Esophagus muscularis mucosa (tissue), 4 donors: ENCODE measurements around the gene PDE4DIP. TPM values are rescaled to one million over a fixed set of nuclear protein-coding genes. Genes with fewer than 3 reads are reported as not detected.
"Not testable (repeated sequence)": the region's sequence is repeated elsewhere in the genome, so short reads cannot be mapped to it uniquely, and the experiment has no call there.

Source experiments
- DNase-seq: peaks from one replicate; pipeline ENCODE4 v3.0.0-alpha.2; 2017; ENCODE audit errors: extremely low spot score
- H3K27ac ChIP-seq, 4 donors: fragments of 200-600 bp; sonication (generic); replicated peaks in 1 of 4; 1 replicate in 3 of 4; 2 replicates in 1 of 4; pipeline ENCODE4 v1.5.1; 2016 to 2019; ENCODE audit warnings: mild to moderate bottlenecking in 1 of 4
- H3K27me3 ChIP-seq, 4 donors: fragments of 200-600 bp; sonication (generic); one replicate each; pipeline versions ENCODE4 v1.5.1 to v1.6.0; 2016 to 2019
- H3K36me3 ChIP-seq, 4 donors: fragments of 200-600 bp; sonication (generic); one replicate each; pipeline ENCODE4 v1.5.1; 2016 to 2019
- H3K4me1 ChIP-seq, 4 donors: fragments of 200-600 bp; sonication (generic); one replicate each; pipeline ENCODE4 v1.5.1; 2016 to 2019
- H3K4me3 ChIP-seq, 4 donors: fragments of 200-600 bp; sonication (generic); 1 replicate in 2 of 4; 2 replicates in 2 of 4; pipeline ENCODE4 v1.5.1; 2016 to 2019; ENCODE audit warnings: mild to moderate bottlenecking in 4 of 4, moderate library complexity in 1 of 4
- H3K9me3 ChIP-seq, 4 donors: fragments of 200-600 bp; sonication (generic); 1 replicate in 3 of 4; 2 replicates in 1 of 4; pipeline ENCODE4 v1.5.1; 2016 to 2019
- POLR2AphosphoS5 ChIP-seq, 2 donors: sonication (generic); formaldehyde crosslinking; IDR thresholded peaks; one replicate each; pipeline ENCODE4 v1.6.1; 2017; ENCODE audit warnings: antibody characterized with exemption in 2 of 2
- WGBS: methylation state at CpG from one replicate; pipeline ENCODE4 v1.1.5; 2018; 5-methylcytosine and 5-hydroxymethylcytosine counted together
- intact Hi-C: fragments of 100-400 bp; cut with DNase I; formaldehyde crosslinking; loops from one replicate; pipeline ENCODE4 v1.15.1; 2023
- total RNA-seq, 4 donors: library from RNA; depleted of rRNA; stranded (reverse); fragments of >200 nt; gene quantifications; one replicate each; pipeline versions ENCODE4 v1.1.0 to v1.2.1, GENCODE V29; 2016

Gene PDE4DIP
- total RNA-seq, 4 donors from 2014 or later = 117 to 200 (median 169) TPM

GRCh38 chr1:148911303-148911928 lies 67.2 kb downstream of the PDE4DIP start:
- H3K36me3 ChIP-seq, H3K4me1 ChIP-seq, H3K9me3 ChIP-seq, DNase-seq, H3K4me3 ChIP-seq, H3K27me3 ChIP-seq, intact Hi-C loops, H3K27ac ChIP-seq: not testable (repeated sequence)
- WGBS = no CpG with 5 or more reads among the region's 5 CpGs

- intact Hi-C loops, H3K36me3 ChIP-seq, H3K9me3 ChIP-seq, DNase-seq, H3K27ac ChIP-seq, H3K4me1 ChIP-seq, H3K27me3 ChIP-seq, H3K4me3 ChIP-seq: not testable (repeated sequence)
- WGBS = no CpG with 5 or more reads among the region's 2 CpGs
These were observed 72.0 kb downstream of the PDE4DIP start for GRCh38 chr1:148916222-148916621.

- WGBS = 20% methylated on average over 1 of the region's 4 CpGs
- H3K9me3 ChIP-seq, intact Hi-C loops, H3K36me3 ChIP-seq, H3K27me3 ChIP-seq, H3K4me3 ChIP-seq, H3K4me1 ChIP-seq, DNase-seq: not testable (repeated sequence)
- peak overlapping the region in 2 of 4 donors; percentile 38 to 52 for H3K27ac ChIP-seq
- TF ChIP-seq POLR2AphosphoS5 (IDR thresholded peaks at IDR 0.05) = peak in 1 of 2 donors; percentile 43
These were observed 72.6 kb downstream of the PDE4DIP start for GRCh38 chr1:148916695-148917348.

GRCh38 chr1:148918836-148919447 lies 74.7 kb downstream of the PDE4DIP start:
- intact Hi-C loops, DNase-seq, H3K36me3 ChIP-seq, H3K9me3 ChIP-seq, H3K27me3 ChIP-seq, H3K4me3 ChIP-seq, H3K27ac ChIP-seq, H3K4me1 ChIP-seq: not testable (repeated sequence)
- 100% methylated on average over 1 of the region's 3 CpGs for WGBS

DNA sequence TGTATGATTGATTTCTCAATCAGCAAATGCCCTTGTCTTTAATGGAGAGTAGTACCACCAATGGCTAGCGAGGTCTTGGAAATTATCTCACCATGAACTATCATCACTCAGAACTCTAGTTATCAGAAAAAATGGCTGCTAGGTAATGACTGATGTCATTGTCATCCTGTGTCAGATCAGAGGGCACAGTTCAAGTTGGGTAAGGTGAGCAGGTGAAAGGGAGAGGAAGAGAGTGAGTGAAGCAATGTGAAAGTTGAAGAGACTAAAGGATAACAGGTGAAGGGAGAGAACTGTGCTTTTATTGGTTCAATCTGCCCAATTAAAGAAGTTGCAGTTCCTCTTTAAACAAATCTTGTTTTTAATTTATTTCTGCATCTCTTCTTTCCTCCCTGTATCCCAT lies 76.8 kb downstream of the PDE4DIP start:
- H3K27me3 ChIP-seq, H3K27ac ChIP-seq, H3K9me3 ChIP-seq, intact Hi-C loops, DNase-seq, H3K4me1 ChIP-seq, H3K4me3 ChIP-seq, H3K36me3 ChIP-seq: not testable (repeated sequence)
- WGBS = no CpG with 5 or more reads among the region's 1 CpG

DNA sequence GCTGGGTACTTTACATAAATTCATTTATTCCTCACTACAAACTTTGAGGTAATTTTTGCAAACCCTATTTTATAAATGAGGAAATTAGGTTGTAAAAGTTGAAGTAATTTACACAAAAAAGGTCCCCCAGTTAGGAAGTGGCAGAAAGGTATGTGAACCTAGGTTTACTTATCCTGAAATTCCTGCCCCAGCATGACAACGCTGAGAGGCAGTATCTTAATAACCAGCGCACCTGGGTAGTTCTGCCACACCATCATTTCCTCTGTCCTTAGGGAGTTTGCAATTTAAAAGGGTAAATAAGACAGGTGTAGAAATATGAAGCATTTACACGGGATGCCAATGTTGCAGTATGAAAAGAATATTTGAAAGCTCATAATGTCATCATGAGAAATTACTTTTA lies 79.6 kb downstream of the PDE4DIP start:
- H3K36me3 ChIP-seq, intact Hi-C loops, H3K27me3 ChIP-seq, H3K27ac ChIP-seq, DNase-seq, H3K9me3 ChIP-seq, H3K4me3 ChIP-seq, H3K4me1 ChIP-seq: not testable (repeated sequence)
- WGBS = 86% methylated on average over 1 of the region's 3 CpGs

- H3K36me3 ChIP-seq, H3K9me3 ChIP-seq, H3K27ac ChIP-seq, DNase-seq, intact Hi-C loops, H3K4me1 ChIP-seq, H3K4me3 ChIP-seq, H3K27me3 ChIP-seq: not testable (repeated sequence)
- WGBS = no CpG with 5 or more reads among the region's 1 CpG
These were observed 83.4 kb downstream of the PDE4DIP start for GRCh38 chr1:148927645-148928044.

DNA sequence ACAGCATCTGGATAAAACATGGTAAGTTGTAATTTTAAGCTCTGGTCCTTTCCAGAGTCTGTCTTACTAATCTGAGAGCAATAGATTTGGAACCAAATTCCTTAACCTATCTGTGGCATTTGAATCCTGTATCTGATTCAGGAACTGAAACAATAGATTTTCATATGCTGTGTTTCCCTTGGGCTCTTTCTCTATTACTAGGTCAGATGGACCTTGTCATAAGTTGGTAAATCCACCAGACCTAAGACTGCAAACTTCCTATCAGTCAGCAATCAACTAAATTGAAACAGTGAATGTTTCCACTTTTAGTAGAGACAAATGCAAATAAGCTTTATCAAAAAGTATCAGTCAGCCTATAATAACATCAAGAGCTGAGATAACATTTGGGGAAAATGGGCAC lies 85.0 kb downstream of the PDE4DIP start:
- H3K4me1 ChIP-seq, H3K9me3 ChIP-seq, H3K4me3 ChIP-seq, H3K27me3 ChIP-seq, H3K27ac ChIP-seq, intact Hi-C loops, H3K36me3 ChIP-seq, DNase-seq: not testable (repeated sequence)

DNA sequence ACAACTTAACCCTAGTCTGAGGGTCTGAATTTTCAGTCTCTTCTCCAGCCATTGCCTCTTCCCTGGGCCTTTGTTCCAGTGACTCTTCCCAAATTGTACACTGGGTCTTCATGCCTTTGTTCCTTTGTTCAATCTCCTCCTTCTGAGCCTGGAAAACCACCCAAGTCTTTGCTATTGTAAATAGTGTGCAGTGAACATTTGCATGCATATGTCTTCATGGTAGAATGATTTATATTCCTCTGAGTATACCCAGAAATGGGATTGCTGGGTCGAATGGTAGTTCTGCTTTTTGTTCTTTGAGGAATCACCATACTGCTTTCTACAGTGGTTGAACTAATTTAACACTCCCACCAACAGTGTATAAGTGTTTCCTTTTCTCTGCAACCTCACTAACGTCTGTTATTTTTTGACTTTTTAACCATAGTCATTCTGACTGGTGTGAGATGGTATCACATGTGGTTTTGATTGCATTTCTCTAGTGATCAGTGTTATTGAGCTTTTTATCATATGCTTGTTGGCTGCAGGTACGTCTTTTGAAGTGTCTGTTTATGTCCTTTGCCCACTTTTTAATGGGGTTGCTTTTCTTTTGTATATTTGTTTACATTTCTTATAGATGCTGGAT lies 91.3 kb downstream of the PDE4DIP start:
- H3K4me1 ChIP-seq, H3K27ac ChIP-seq, H3K4me3 ChIP-seq, H3K36me3 ChIP-seq, H3K27me3 ChIP-seq, intact Hi-C loops, H3K9me3 ChIP-seq, DNase-seq: not testable (repeated sequence)
- WGBS = no CpG with 5 or more reads among the region's 3 CpGs

GRCh38 chr1:148942906-148943305 lies 98.7 kb downstream of the PDE4DIP start:
- H3K4me1 ChIP-seq, H3K9me3 ChIP-seq, H3K4me3 ChIP-seq, DNase-seq, H3K27me3 ChIP-seq, intact Hi-C loops, H3K36me3 ChIP-seq, H3K27ac ChIP-seq: not testable (repeated sequence)
- WGBS = no CpG with 5 or more reads among the region's 3 CpGs

- H3K36me3 ChIP-seq, H3K9me3 ChIP-seq, intact Hi-C loops, H3K27me3 ChIP-seq, H3K4me3 ChIP-seq, DNase-seq, H3K27ac ChIP-seq, H3K4me1 ChIP-seq: not testable (repeated sequence)
- WGBS = no CpG with 5 or more reads among the region's 1 CpG
These were observed 100.9 kb downstream of the PDE4DIP start for GRCh38 chr1:148945130-148945529.

DNA sequence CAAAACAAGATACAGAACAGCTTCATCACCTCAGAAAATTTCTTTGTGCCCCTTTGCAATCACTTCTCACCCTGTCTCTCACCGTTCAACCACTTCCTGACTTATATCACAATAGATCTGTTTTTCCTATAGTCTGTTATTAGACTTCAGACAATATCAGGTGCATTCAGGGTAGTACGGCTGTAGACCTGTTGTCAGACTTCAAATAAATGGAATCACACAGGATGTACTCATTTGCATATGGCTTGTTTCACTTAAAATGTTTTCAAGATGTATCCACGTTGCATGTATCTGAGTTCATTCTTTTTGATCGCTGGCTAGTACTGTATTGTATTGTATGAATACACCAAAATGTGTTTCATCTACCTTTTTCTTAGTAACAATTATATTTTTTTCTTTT lies 104.5 kb downstream of the PDE4DIP start:
- H3K9me3 ChIP-seq, H3K4me1 ChIP-seq, H3K4me3 ChIP-seq, intact Hi-C loops, H3K36me3 ChIP-seq, H3K27me3 ChIP-seq, H3K27ac ChIP-seq, DNase-seq: not testable (repeated sequence)
- WGBS = 78% methylated on average over 4 of the region's 4 CpGs
